ENCODE data around the gene CLIP2.
A peak's percentile ranks its signal among the peaks of the same experiment; 100 is the strongest.
"Not testable (repeated sequence)": the region's sequence is repeated elsewhere in the genome, so short reads cannot be mapped to it uniquely, and the experiment has no call there.

CLIP2 gene

DNA sequence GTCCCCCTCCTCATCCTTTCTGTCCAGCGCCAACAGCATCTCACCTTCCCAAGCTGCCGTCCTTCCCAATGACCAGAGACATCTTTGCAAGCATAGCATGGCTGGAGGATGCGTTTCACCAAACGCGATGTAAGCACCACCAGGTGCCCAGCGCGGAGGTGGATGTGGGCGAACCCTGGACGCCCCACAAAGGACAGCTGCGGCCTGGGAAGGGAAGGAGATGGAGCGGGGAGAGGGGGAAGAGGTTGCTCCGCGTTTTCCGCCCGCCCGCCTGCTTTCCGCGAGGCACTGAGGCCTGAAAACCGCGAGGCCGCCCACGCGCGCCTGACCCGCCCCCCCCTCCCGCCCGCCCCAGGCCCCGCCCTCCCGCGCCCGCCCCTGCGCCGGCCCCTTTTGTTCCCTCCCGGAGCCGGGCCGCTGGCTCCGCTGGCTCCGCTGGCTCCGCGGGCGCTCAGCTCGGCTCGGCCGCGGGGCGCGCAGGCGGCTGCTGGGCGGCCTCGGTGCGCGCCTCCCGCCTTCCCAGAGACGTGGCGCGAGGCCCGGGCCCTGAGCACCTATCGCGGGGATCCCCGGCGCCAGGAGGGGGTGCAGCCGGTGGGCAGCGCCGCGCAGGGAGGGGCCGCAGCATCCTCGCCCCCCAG lies at the start of gene CLIP2:
Gene CLIP2 (plus strand): TSS at position 390 of the 641 bp plus-strand sequence. CDS start 28,140 bp downstream, outside the sequence.
- DNase-seq (ENCODE audit: low read depth in 2 of 2, low spot score in 1 of 2) = peak; percentile 54 to 64

DNA sequence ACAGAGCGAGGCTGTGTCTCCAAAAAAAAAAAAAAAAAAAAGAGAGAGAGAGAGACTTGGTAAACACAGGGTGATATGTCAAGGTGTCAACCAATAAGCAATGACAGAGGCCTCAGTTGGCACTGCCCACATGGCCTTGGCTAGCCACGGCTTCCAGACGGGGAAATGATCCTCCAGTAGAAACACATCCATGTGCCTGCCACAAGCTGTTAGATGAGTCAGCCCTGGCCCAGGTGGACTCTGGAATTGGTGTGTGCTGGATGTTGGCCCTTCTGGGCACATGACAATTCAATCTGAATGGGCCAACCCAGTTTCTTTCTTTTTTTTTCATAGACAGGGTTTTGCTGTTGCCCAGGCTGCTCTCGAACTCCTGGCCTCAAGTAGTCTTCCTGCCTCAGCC lies 48.7 kb upstream of the CLIP2 start:
- no peak for DNase-seq (ENCODE audit: low read depth in 2 of 2, low spot score in 1 of 2)

GRCh38 chr7:74242122-74242443 lies 47.1 kb upstream of the CLIP2 start:
- no peak for DNase-seq (ENCODE audit: low read depth in 2 of 2, low spot score in 1 of 2)

DNA sequence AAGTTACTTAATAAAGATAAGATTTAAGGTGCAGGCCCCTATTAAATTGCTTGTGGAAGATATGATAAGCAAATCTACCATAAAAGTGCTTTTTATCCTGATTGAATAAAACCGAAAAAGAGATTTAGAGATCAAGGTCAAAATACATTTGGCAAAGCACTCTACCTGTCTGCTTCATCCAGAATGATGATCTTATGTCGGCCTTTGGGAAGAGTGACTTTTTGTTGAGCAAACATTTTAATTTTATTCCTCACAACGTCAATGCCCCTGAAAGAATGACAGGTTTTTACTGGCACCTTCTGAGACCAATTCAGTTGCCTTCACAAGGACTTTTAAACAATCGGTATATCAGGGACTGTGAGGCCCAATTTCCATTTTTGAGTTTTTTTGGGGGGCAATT lies 42.7 kb upstream of the CLIP2 start:
- DNase-seq (ENCODE audit: low read depth in 2 of 2, low spot score in 1 of 2) = no peak

- no peak for DNase-seq (ENCODE audit: low read depth in 2 of 2, low spot score in 1 of 2)
These were observed 41.1 kb upstream of the CLIP2 start for GRCh38 chr7:74248156-74248555.

GRCh38 chr7:74249058-74249457 lies 40.1 kb upstream of the CLIP2 start:
- DNase-seq (ENCODE audit: low read depth in 2 of 2, low spot score in 1 of 2) = not testable (repeated sequence)

DNA sequence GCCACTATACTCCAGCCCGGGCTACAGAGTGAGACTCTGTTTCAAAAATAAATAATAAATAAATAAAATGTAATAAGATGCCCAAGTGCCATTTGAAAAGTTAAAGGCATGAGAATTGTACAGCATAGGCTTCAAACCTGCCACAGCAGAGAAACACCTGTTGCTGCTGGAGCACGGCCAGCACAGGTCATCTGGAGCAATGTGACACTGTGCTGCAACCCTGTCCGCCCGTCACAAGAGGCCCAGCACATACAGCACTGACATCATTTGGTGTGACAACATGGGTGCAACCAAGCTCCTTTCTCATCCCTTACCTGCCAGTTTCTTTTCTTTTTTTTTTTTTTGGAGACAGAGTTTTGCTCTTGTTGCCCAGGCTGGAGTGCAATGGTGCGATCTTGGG lies 36.3 kb upstream of the CLIP2 start:
- DNase-seq (ENCODE audit: low read depth in 2 of 2, low spot score in 1 of 2) = no peak

GRCh38 chr7:74253331-74253730 lies 35.9 kb upstream of the CLIP2 start:
- DNase-seq (ENCODE audit: low read depth in 2 of 2, low spot score in 1 of 2) = no peak

- DNase-seq (ENCODE audit: low read depth in 2 of 2, low spot score in 1 of 2) = no peak
These were observed 35.4 kb upstream of the CLIP2 start for GRCh38 chr7:74253835-74254128.

- DNase-seq (ENCODE audit: low read depth in 2 of 2, low spot score in 1 of 2) = peak; percentile 89 to 93
These were observed 34.9 kb upstream of the CLIP2 start, which contains the start of gene RFC2 for GRCh38 chr7:74254129-74254857. Gene RFC2, minus strand, starts transcription at chr7:74254399. Its CDS starts 16 bp downstream, at chr7:74254383.

DNA sequence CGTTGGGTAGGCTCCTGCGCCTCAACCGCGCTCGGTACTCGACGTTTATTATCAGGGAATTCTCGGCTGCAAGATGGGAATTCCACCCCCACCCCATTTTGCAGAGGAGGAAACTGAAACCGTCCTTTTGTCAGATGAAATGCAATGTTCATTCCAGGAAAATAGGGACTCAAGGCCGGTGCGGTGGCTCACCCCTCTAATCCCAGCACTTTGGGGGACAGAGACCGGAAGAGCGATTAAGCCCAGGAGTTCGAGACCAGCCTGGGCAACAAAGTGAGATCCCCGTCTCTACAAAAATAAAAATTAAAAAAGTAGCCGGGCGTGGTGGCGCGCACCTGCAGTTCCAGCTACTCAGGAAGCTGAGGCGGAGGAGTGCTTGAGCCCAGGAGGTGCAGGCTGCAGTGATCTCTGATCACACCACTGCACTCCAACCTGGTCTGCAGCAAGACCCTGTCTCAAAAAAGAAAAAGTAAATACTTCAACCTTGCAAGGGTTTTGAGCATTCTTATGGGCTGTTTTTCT lies 34.3 kb upstream of the CLIP2 start:
- DNase-seq (ENCODE audit: low read depth in 2 of 2, low spot score in 1 of 2) = no peak

DNA sequence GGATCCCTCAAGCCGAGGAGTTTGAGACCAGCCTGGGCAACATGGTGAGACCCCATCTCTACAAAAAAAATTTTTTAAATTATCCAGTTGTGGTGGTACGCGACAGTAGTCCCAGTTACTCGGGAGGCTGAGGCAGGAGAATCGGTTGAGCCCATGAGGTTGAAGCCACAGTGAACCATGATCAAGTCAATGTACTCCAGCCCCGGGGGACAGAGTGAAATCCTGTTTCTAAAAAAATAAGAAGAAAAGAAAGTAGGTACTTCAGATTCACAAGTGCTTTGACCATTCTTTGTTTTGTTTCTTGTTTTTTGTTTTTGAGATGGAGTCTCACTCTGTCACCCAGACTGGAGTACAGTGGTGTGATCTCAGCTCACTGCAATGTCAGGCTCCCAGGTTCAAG lies 33.7 kb upstream of the CLIP2 start:
- not testable (repeated sequence) for DNase-seq (ENCODE audit: low read depth in 2 of 2, low spot score in 1 of 2)

GRCh38 chr7:74256491-74257408 lies 32.5 kb upstream of the CLIP2 start:
- DNase-seq (ENCODE audit: low read depth in 2 of 2, low spot score in 1 of 2) = no peak

GRCh38 chr7:74258639-74259038 lies 30.6 kb upstream of the CLIP2 start:
- DNase-seq (ENCODE audit: low read depth in 2 of 2, low spot score in 1 of 2) = no peak

- DNase-seq (ENCODE audit: low read depth in 2 of 2, low spot score in 1 of 2) = no peak
These were observed 26.4 kb upstream of the CLIP2 start for GRCh38 chr7:74262639-74263398.

DNA sequence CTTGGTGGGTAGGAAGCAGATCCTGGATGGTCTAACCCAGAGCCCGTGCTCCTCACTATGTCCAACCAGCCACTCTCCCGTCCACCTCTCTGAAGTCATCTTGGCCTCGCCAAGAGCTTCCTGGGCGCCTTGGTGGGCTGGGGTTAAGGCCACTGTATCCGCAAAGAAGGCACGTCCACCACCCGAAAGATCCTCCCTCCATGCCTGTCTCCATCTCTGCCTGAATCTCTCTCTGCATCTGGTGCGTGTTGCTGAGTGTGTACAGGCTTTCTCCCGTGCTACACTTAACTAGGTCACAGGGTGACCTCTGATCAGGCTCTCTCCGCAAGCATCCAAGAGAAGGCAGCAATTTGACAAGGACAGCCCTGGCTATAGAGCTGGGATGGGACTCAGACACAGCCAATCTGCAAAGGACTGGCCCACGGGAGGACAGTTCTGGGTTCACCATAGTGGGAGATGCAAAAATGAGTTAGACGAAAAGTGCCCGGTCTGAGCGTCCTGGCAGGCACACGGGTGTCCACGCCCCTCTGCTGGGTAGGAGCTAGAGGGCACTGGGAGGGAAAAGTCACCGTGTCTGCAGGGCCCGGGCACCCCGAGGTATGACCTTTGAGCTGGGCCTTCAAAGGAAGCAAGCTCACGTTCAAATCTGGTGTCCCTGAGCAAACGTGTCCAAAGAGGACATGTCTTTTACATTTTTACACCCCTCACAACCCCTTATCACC lies 25.6 kb upstream of the CLIP2 start:
- no peak for DNase-seq (ENCODE audit: low read depth in 2 of 2, low spot score in 1 of 2)

GRCh38 chr7:74266191-74266963 lies 22.8 kb upstream of the CLIP2 start:
- no peak for DNase-seq (ENCODE audit: low read depth in 2 of 2, low spot score in 1 of 2)

DNA sequence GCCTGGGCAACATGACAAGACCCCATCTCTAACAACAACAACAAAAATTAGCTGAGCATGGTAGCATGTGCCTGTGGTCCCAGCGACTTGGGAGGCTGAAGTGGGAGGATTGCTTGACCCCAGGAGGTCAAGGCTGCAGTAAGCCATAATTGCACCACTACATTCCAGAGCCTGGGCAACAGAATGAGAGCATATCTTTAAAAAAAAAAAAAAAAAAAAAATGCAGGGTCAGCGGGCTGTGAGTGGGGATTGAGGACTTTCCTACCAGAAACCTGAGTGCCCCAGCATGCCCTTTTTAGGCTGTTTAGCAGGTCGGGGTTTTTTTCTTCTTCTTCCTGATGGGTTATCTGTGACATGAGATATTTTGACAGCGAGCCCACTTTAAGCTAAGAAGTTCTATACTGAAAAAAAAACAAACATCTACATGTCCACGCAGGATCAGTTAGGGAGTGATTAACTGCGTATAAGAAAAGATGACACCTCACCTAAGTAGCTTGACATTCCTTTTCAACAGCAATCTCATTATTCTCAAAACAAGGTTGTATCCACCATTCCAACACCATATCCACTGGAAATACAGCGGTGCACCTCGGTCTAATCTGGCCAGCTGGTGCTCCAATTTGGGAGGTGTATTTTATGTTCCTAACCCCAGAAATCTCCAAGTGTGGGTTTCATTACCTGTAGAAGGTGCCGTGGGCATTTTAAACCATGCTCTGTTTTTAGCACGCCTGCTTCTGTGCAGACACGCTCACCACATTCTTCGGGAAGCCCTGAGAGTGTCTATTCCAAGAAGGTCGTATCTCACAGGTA lies 21.2 kb upstream of the CLIP2 start:
- DNase-seq (ENCODE audit: low read depth in 2 of 2, low spot score in 1 of 2) = no peak
